NAMALWA (cell line): ENCODE measurements around the gene GP5.

Experiments used
- DNase-seq: peaks from one replicate; pipeline ENCODE4 v3.0.0-alpha.2; 2015; ENCODE audit warnings: low spot score

Gene GP5

GRCh38 chr3:194348354-194348753 is 50.7 kb downstream of the GP5 start:
- no peak for DNase-seq

- no peak for DNase-seq
Observed at GRCh38 chr3:194346621-194347020, 52.4 kb downstream of the GP5 start.

GRCh38 chr3:194346035-194346434 is 53.0 kb downstream of the GP5 start:
- no peak for DNase-seq
